H1 (cell line): ENCODE data around the gene SHISAL2B. TPM values are rescaled to one million over a fixed set of nuclear protein-coding genes. Genes with fewer than 3 reads are reported as not detected.
A peak's percentile ranks its signal among the peaks of the same experiment; 100 is the strongest.

Source experiments
- ASH2L ChIP-seq: fragments of 200-600, 300-600 bp; sonication (generic); IDR thresholded peaks from one replicate; pipeline ENCODE4 v1.7.1; 2017; ENCODE audit warnings: low read length
- ATF3 ChIP-seq: IDR thresholded peaks from 2 replicates; pipeline ENCODE4 v1.6.1; 2011; ENCODE audit warnings: low read depth, mild to moderate bottlenecking, low read length; ENCODE audit not compliant: insufficient read depth
- CBX8 ChIP-seq: fragments of 300-800, 300-1000 bp; sonication (generic); IDR thresholded peaks from 2 replicates; pipeline ENCODE4 v1.7.1; 2016; ENCODE audit warnings: low read depth, low read length, borderline replicate concordance
- CHD1 ChIP-seq: IDR thresholded peaks from 2 replicates; pipeline ENCODE4 v1.6.1; 2012; ENCODE audit warnings: low read depth, low read length, improper control_type of control experiment
- E2F6 ChIP-seq: IDR thresholded peaks from 2 replicates; pipeline ENCODE4 v1.6.1; 2012; ENCODE audit warnings: inconsistent platforms
- GTF2F1 ChIP-seq: IDR thresholded peaks from 2 replicates; pipeline ENCODE4 v1.6.1; 2012; ENCODE audit warnings: low read depth, low read length, improper control_type of control experiment, borderline replicate concordance
- HDAC2 ChIP-seq, 2 experiments: fragments of 300-600 bp in 1 of 2; sonication (generic) in 1 of 2; IDR thresholded peaks; 2 replicates each; pipeline ENCODE4 v1.6.1; 2011 to 2012; ENCODE audit warnings: low read depth in 2 of 2, low read length in 2 of 2, mild to moderate bottlenecking in 2 of 2, moderate library complexity in 2 of 2, borderline replicate concordance in 1 of 2, inconsistent platforms in 1 of 2
- JUN ChIP-seq: IDR thresholded peaks from 2 replicates; pipeline ENCODE4 v1.6.1; 2011; ENCODE audit warnings: low read depth, mild to moderate bottlenecking, improper control_type of control experiment, low read length
- KDM4A ChIP-seq: IDR thresholded peaks from one replicate; pipeline ENCODE4 v1.7.1; 2012; ENCODE audit warnings: low read depth, mild to moderate bottlenecking, moderate library complexity, low read length, inconsistent platforms; ENCODE audit not compliant: severe bottlenecking
- NRF1 ChIP-seq: IDR thresholded peaks from 2 replicates; pipeline ENCODE4 v1.6.1; 2011; ENCODE audit warnings: mild to moderate bottlenecking, low read depth, low read length, improper control_type of control experiment
- POLR2A ChIP-seq, 2 experiments: IDR thresholded peaks; 1 replicate in 1 of 2; 2 replicates in 1 of 2; pipeline ENCODE4 v1.6.1; 2011; ENCODE audit warnings: low read depth in 2 of 2, low read length in 2 of 2, mild to moderate bottlenecking in 2 of 2; ENCODE audit errors: control extremely low read depth in 1 of 2
- POU5F1 ChIP-seq: IDR thresholded peaks from 2 replicates; pipeline ENCODE4 v1.6.1; 2011; ENCODE audit warnings: low read depth, mild to moderate bottlenecking, low read length, moderate library complexity
- RFX5 ChIP-seq: IDR thresholded peaks from 2 replicates; pipeline ENCODE4 v1.6.1; 2011; ENCODE audit warnings: low read depth, low read length, improper control_type of control experiment, borderline replicate concordance
- RXRA ChIP-seq: IDR thresholded peaks from 2 replicates; pipeline ENCODE4 v1.6.1; 2011; ENCODE audit warnings: low read depth, mild to moderate bottlenecking, low read length, moderate library complexity; ENCODE audit not compliant: insufficient read depth
- SAP30 ChIP-seq: fragments of 300-600 bp; sonication (generic); IDR thresholded peaks from 2 replicates; pipeline ENCODE4 v1.7.1; 2012; ENCODE audit warnings: low read length, moderate library complexity, mild to moderate bottlenecking, inconsistent platforms; ENCODE audit not compliant: insufficient read depth, insufficient replicate concordance
- SIN3A ChIP-seq, 2 experiments: IDR thresholded peaks in 1 of 2; conservative IDR thresholded peaks in 1 of 2; 2 replicates each; pipeline ENCODE4 v1.6.1; 2011 to 2012; ENCODE audit warnings: low read length in 2 of 2, improper control_type of control experiment in 1 of 2, low read depth in 1 of 2, mild to moderate bottlenecking in 1 of 2
- SP2 ChIP-seq: IDR thresholded peaks from 2 replicates; pipeline ENCODE4 v1.6.1; 2012; ENCODE audit warnings: mild to moderate bottlenecking, low read length, inconsistent platforms
- SP4 ChIP-seq: IDR thresholded peaks from 2 replicates; pipeline ENCODE4 v1.6.1; 2012; ENCODE audit warnings: low read length, inconsistent platforms
- SRF ChIP-seq: IDR thresholded peaks from 2 replicates; pipeline ENCODE4 v1.6.1; 2011; ENCODE audit warnings: mild to moderate bottlenecking, low read depth, low read length, moderate library complexity
- TAF1 ChIP-seq: IDR thresholded peaks from 2 replicates; pipeline ENCODE4 v1.6.1; 2011; ENCODE audit warnings: mild to moderate bottlenecking, low read depth, low read length
- USF2 ChIP-seq: IDR thresholded peaks from 2 replicates; pipeline ENCODE4 v1.6.1; 2011; ENCODE audit warnings: low read length, improper control_type of control experiment
- YY1 ChIP-seq: IDR thresholded peaks from 2 replicates; pipeline ENCODE4 v1.6.1; 2011; ENCODE audit warnings: low read depth, mild to moderate bottlenecking, low read length
- polyA plus RNA-seq, 7 experiments: library from polyadenylated mRNA; depleted of rRNA in 3 of 7; stranded (reverse) in 5 of 7; unstranded in 2 of 7; fragments of >200 nt in 5 of 7; fragments of 200-250 nt in 2 of 7; gene quantifications; 1 replicate in 5 of 7; 2 replicates in 1 of 7; 4 replicates in 1 of 7; pipeline versions ENCODE4 v1.2.1 to v1.2.3, GENCODE V29; 2011 to 2013; ENCODE audit warnings: missing spikeins in 2 of 7, mixed read lengths in 2 of 7
- total RNA-seq: library from RNA; stranded (reverse); fragmentation: NEBNext Ultra II Directional; extraction: Animal tissue kit (Norgen Biotek cat#: 25700); gene quantifications from 2 replicates; pipeline ENCODE4 v1.2.1, GENCODE V29; 2021

Gene SHISAL2B
- total and polyA plus RNA-seq, 2 of the 8 experiments (the other 6 are each of a cell fraction or from before 2014, with no cell fraction given), result 10.6 to 14.2 TPM

- TF ChIP-seq ATF3 (no peak), RFX5 (no peak), SAP30 (no peak), SP4 (no peak), HDAC2 (IDR thresholded peaks at IDR 0.05; ENCODE audit: borderline replicate concordance in 1 of 2, low read depth in 2 of 2, low read length in 2 of 2) (no peak; a peak in 1 of 4 replicates), SIN3A (conservative IDR thresholded peaks at IDR 0.05 in 1 of 2, IDR thresholded peaks at IDR 0.05 in 1 of 2; ENCODE audit: low read depth in 1 of 2, low read length in 2 of 2) (peak in 1 of 2 experiments; percentile 59; a peak in 1 of 4 replicates), ASH2L (no peak), CBX8 (no peak), POU5F1 (no peak), JUN (no peak), GTF2F1 (peak; percentile 41; the same call in 1 of the 2 replicates), SRF (no peak), RXRA (no peak), NRF1 (no peak), SP2 (no peak), POLR2A (IDR thresholded peaks at IDR 0.05; ENCODE audit: control extremely low read depth in 1 of 2, low read depth in 2 of 2, low read length in 2 of 2) (peak; percentile 75 to 85), USF2 (no peak), E2F6 (peak; percentile 78; the same call in 1 of the 2 replicates), YY1 (0 out of 2 replicates have a peak, but pooled peaks have one; percentile 2), KDM4A (peak; percentile 86), TAF1 (peak; percentile 83), CHD1 (no peak; the same call in 1 of the 2 replicates)
These were observed at the start of gene SHISAL2B (continued) for GRCh38 chr5:64690417-64691151.
